Testis (tissue), 2 donors: Measurements from ENCODE around the gene LYST.

Source experiments
- CTCF ChIP-seq, 3 experiments: fragments of 450-650 bp in 2 of 3; fragments of 200-600 bp in 1 of 3; sonication (generic) in 1 of 3; IDR thresholded peaks; one replicate each; pipeline ENCODE4 v1.5.1; 2016 to 2019; ENCODE audit warnings: antibody characterized with exemption in 3 of 3, mild to moderate bottlenecking in 2 of 3, moderate library complexity in 1 of 3
- POLR2A ChIP-seq: fragments of 450-650 bp; IDR thresholded peaks from one replicate; pipeline ENCODE4 v1.6.1; 2017; ENCODE audit warnings: antibody characterized with exemption, mild to moderate bottlenecking, moderate library complexity

- TF ChIP-seq CTCF (IDR thresholded peaks at IDR 0.05) (no peak), POLR2A (no peak)
These were observed 31.4 kb upstream of the LYST start for GRCh38 chr1:235898126-235898525.
